Endothelial cell of umbilical vein (primary cell): ENCODE measurements around the gene MYLK2. TPM values are rescaled to one million over a fixed set of nuclear protein-coding genes. Genes with fewer than 3 reads are reported as not detected.

Experiments used
- BruUV-seq: library from RNA; stranded (reverse); fragments of 400-500 nt; replicated peaks from 2 replicates; lab custom pipeline; 2021; lab: Mats Ljungman, UMichigan
- CTCF ChIA-PET: fragments of 300-600, 350-600 bp; sonication (Branson Sonifier 250); formaldehyde crosslinking; loops from one replicate; lab custom pipeline; 2021; ENCODE audit warnings: antibody characterized with exemption, inconsistent platforms; lab: Charles Lee
- POLR2A ChIA-PET: fragments of 300-600, 350-600 bp; sonication (Branson Sonifier 250); formaldehyde crosslinking; loops from one replicate; lab custom pipeline; 2021; ENCODE audit warnings: antibody characterized with exemption, inconsistent platforms; lab: Charles Lee
- DNase-seq: peaks from one replicate; pipeline ENCODE4 v3.0.0-alpha.2; 2011; ENCODE audit warnings: low read depth, low spot score
- FAIRE-seq: peaks from 2 replicates; lab custom pipeline; 2011; peaks lifted over from hg19 to GRCh38; lab: Jason Lieb, UNC
- H2AFZ ChIP-seq: 2 replicates; pipeline ENCODE4 v1.6.0; 2012; ENCODE audit warnings: low read depth, low read length, control low read depth, inconsistent platforms
- H3K27ac ChIP-seq: 2 replicates; pipeline ENCODE4 v1.5.1; 2011; ENCODE audit warnings: low read depth, mild to moderate bottlenecking, control low read depth, low read length, moderate library complexity; ENCODE audit not compliant: insufficient read depth
- H3K27me3 ChIP-seq, 2 experiments: 2 replicates each; pipeline versions ENCODE4 v1.6.0 to v1.6.1; 2011; ENCODE audit warnings: low read length in 2 of 2, mixed read lengths in 1 of 2; ENCODE audit not compliant: control insufficient read depth in 2 of 2, insufficient read depth in 2 of 2
- H3K36me3 ChIP-seq, 2 experiments: 2 replicates in 1 of 2; 3 replicates in 1 of 2; pipeline ENCODE4 v1.5.1; 2011; ENCODE audit warnings: low read length in 2 of 2, mild to moderate bottlenecking in 1 of 2, moderate library complexity in 1 of 2; ENCODE audit not compliant: control insufficient read depth in 2 of 2, insufficient read depth in 2 of 2; ENCODE audit errors: extremely low read depth in 1 of 2
- H3K4me1 ChIP-seq: 3 replicates; pipeline ENCODE4 v1.5.1; 2011; ENCODE audit warnings: mild to moderate bottlenecking, low read length; ENCODE audit not compliant: control insufficient read depth, insufficient read depth; ENCODE audit errors: extremely low read depth
- H3K4me2 ChIP-seq: 2 replicates; pipeline ENCODE4 v1.6.1; 2011; ENCODE audit warnings: low read length, control low read depth, mixed read lengths; ENCODE audit not compliant: insufficient read depth
- H3K4me3 ChIP-seq, 3 experiments: fragments of 200-600 bp in 1 of 3; sonication (generic), shearing (Covaris generic) in 1 of 3; replicated peaks in 1 of 3; 2 replicates each; pipeline ENCODE4 v1.5.1; 2011 to 2016; ENCODE audit warnings: control low read depth in 3 of 3, low read length in 3 of 3, mild to moderate bottlenecking in 2 of 3, inconsistent platforms in 1 of 3, low read depth in 1 of 3, moderate library complexity in 1 of 3; ENCODE audit not compliant: insufficient read depth in 1 of 3
- H3K79me2 ChIP-seq: 2 replicates; pipeline ENCODE4 v1.6.0; 2012; ENCODE audit warnings: low read length, inconsistent platforms; ENCODE audit not compliant: control insufficient read depth, insufficient read depth
- H3K9ac ChIP-seq: replicated peaks from 2 replicates; pipeline ENCODE3; 2011; ENCODE audit warnings: low read length, control low read depth; ENCODE audit not compliant: insufficient read depth; ENCODE audit errors: extremely low read depth
- H3K9me1 ChIP-seq: replicated peaks from 3 replicates; pipeline ENCODE4 v1.6.0; 2011; ENCODE audit warnings: mild to moderate bottlenecking, low read length; ENCODE audit not compliant: control insufficient read depth, insufficient read depth; ENCODE audit errors: extremely low read depth
- H3K9me3 ChIP-seq: replicated peaks from 2 replicates; pipeline ENCODE4 v1.5.1; 2012; ENCODE audit warnings: low read length, inconsistent platforms; ENCODE audit not compliant: control insufficient read depth, insufficient read depth
- H4K20me1 ChIP-seq: replicated peaks from 2 replicates; pipeline ENCODE3; 2011; ENCODE audit warnings: mild to moderate bottlenecking, low read length; ENCODE audit not compliant: control insufficient read depth, insufficient read depth; ENCODE audit errors: extremely low read depth
- CTCF ChIP-seq, 2 donors: IDR thresholded peaks; 1 replicate in 1 of 2; 2 replicates in 1 of 2; pipeline ENCODE4 v1.5.1; 2011; ENCODE audit warnings: low read length in 2 of 2, mild to moderate bottlenecking in 2 of 2, moderate library complexity in 2 of 2, control low read depth in 1 of 2, inconsistent platforms in 1 of 2, low read depth in 1 of 2; ENCODE audit not compliant: insufficient read depth in 1 of 2; ENCODE audit errors: extremely low read depth in 1 of 2
- EZH2 ChIP-seq: IDR thresholded peaks from 2 replicates; pipeline ENCODE4 v1.6.1; 2012; ENCODE audit warnings: borderline replicate concordance, low read depth, mild to moderate bottlenecking, moderate library complexity, low read length, inconsistent platforms; ENCODE audit not compliant: severe bottlenecking
- FOS ChIP-seq: IDR thresholded peaks from 2 replicates; pipeline ENCODE4 v1.6.1; 2011; ENCODE audit warnings: mild to moderate bottlenecking, low read length, moderate library complexity, borderline replicate concordance; ENCODE audit not compliant: insufficient read depth
- GATA2 ChIP-seq: IDR thresholded peaks from 2 replicates; pipeline ENCODE4 v1.7.0; 2011; ENCODE audit warnings: low read depth, mild to moderate bottlenecking, moderate library complexity, mixed read lengths, low read length; ENCODE audit not compliant: insufficient read length, insufficient read depth
- JUN ChIP-seq: IDR thresholded peaks from 2 replicates; pipeline ENCODE4 v1.6.1; 2011; ENCODE audit warnings: borderline replicate concordance, low read depth; ENCODE audit not compliant: insufficient read length, insufficient read depth
- MAX ChIP-seq: IDR thresholded peaks from 2 replicates; pipeline ENCODE4 v1.6.1; 2011; ENCODE audit not compliant: insufficient read depth, insufficient read length
- MYC ChIP-seq: IDR thresholded peaks from one replicate; pipeline ENCODE4 v1.6.1; 2011; ENCODE audit warnings: mild to moderate bottlenecking, low read depth, low read length
- POLR2A ChIP-seq: IDR thresholded peaks from 2 replicates; pipeline ENCODE4 v1.6.1; 2012; ENCODE audit warnings: low read depth, mild to moderate bottlenecking, control low read depth, low read length
- POLR2AphosphoS5 ChIP-seq: IDR thresholded peaks from 2 replicates; pipeline ENCODE4 v1.6.1; 2012; ENCODE audit warnings: low read depth, mild to moderate bottlenecking, control low read depth, low read length, moderate library complexity; ENCODE audit not compliant: insufficient read depth
- dilution Hi-C: fragments of 300-500 bp; cut with MboI; formaldehyde crosslinking; loops from one replicate; pipeline ENCODE4 v1.15.0; 2019; ENCODE audit warnings: low sequenced_read_pairs; ENCODE audit not compliant: extremely low pct_ligation_motif_present
- intact Hi-C: fragments of 100-400 bp; cut with micrococcal nuclease; formaldehyde crosslinking; loops from one replicate; pipeline ENCODE4 v1.10.0; 2022
- polyA plus RNA-seq, 4 experiments: library from polyadenylated mRNA; depleted of rRNA in 3 of 4; stranded (reverse) in 3 of 4; unstranded in 1 of 4; fragments of >200 nt; gene quantifications; 2 replicates each; pipeline versions ENCODE4 v1.2.1 to v1.2.3, GENCODE V29; 2011 to 2012; ENCODE audit warnings: missing spikeins in 1 of 4
- total RNA-seq: library from RNA; stranded (reverse); gene quantifications from 2 replicates; pipeline ENCODE4 v1.2.3, GENCODE V29; 2021

Gene MYLK2
- total and polyA plus RNA-seq, 2 donors (not counting 3 experiments of a cell fraction or from before 2014, with no cell fraction given), result 2.6 to 2.7 TPM

DNA sequence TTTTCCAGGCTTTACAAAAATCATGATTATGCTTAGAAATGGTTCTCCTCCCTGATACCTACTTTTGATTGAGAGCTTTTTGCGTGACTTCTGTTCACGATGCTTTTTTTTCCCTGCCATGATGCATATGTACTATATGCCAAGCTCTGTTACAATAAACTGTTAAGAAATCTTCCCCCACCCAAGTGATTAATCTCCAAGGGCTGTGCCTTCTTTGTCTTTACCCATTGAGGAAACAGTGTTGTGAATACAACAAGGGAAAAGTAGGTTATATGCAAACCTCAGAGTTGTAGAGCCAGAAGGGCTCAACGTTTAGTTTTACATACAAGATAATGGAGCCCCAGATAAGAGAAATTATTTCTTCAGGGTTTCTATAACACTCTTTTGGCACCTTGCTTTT is 34.1 kb upstream of the MYLK2 start:
- Histone ChIP-seq H3K27ac (no peak overlapping the region), H3K27me3 (no peaks in the 10 kb centered on the region), H3K4me1 (no peaks in the 10 kb centered on the region), H4K20me1 (no peaks in the 10 kb centered on the region), H3K9me1 (no peaks in the 10 kb centered on the region), H3K4me2 (no peak overlapping the region), H3K36me3 (peaks cover 0 to 17% of the 10 kb centered on the region in 2 experiments), H2AFZ (no peak overlapping the region), H3K79me2 (peaks cover 13% of the 10 kb centered on the region), H3K9me3 (no peaks in the 10 kb centered on the region), H3K4me3 (no peak overlapping the region), H3K9ac (no peak overlapping the region)
- DNase-seq, result no peak
- TF ChIP-seq EZH2 (no peak), CTCF (IDR thresholded peaks at IDR 0.05; ENCODE audit: extremely low read depth in 1 of 2, insufficient read depth in 1 of 2, low read depth in 1 of 2, low read length in 2 of 2) (no peak), POLR2AphosphoS5 (no peak), MYC (no peak), POLR2A (no peak), MAX (no peak), JUN (no peak), FOS (no peak), GATA2 (no peak)
- CTCF ChIA-PET, result interaction anchor here (0.8 to 1.1 kb wide), 3 partner anchors 11 to 61 kb away, joined by 3 read pairs; no protein-coding TSS in a partner anchor
- no peak for FAIRE-seq
- dilution Hi-C loops, result no loop called here
- POLR2A ChIA-PET, result no interaction called here
- BruUV-seq, result no TSS peak
- intact Hi-C loops, result no loop called here
